ENCODE data around the gene RPS27L.

- TF ChIP-seq CTCF (IDR thresholded peaks at IDR 0.05; ENCODE audit: low read length): no peak
- TF ChIP-seq EZH2 (IDR thresholded peaks at IDR 0.05; ENCODE audit: borderline replicate concordance, low read length): no peak
These were observed 20.5 kb downstream of the RPS27L start for GRCh38 chr15:63136742-63137141.
